ENCODE measurements around the gene KRR1. TPM values are rescaled to one million over a fixed set of nuclear protein-coding genes. Genes with fewer than 3 reads are reported as not detected.
"Not testable (repeated sequence)": the region's sequence is repeated elsewhere in the genome, so short reads cannot be mapped to it uniquely, and the experiment has no call there.

Gene KRR1
- total RNA-seq, 1 experiment from 2014 or later: 73.2 TPM

GRCh38 chr12:75460204-75460603 is 51.2 kb downstream of the KRR1 start:
- H3K27ac Mint-ChIP-seq (ENCODE audit: unreplicated experiment): no peak overlapping the region

GRCh38 chr12:75459755-75460154 is 51.7 kb downstream of the KRR1 start:
- BruUV-seq (replicated peaks): no TSS peak
- Mint-ChIP-seq H3K4me3 (ENCODE audit: unreplicated experiment) (no peak overlapping the region), H3K36me3 (ENCODE audit: insufficient read depth, unreplicated experiment) (peaks cover 4% of the 10 kb centered on the region), H3K27ac (ENCODE audit: unreplicated experiment) (no peak overlapping the region), H3K9me3 (ENCODE audit: unreplicated experiment) (peaks cover 32% of the 10 kb centered on the region), H3K4me1 (ENCODE audit: low read depth, unreplicated experiment) (no peaks in the 10 kb centered on the region), H3K27me3 (ENCODE audit: insufficient read depth, unreplicated experiment) (no peaks in the 10 kb centered on the region)
- CTCF ChIA-PET: no interaction called here
- H3K9me3 ChIP-seq: peaks cover 18% of the 10 kb centered on the region
- no peaks in the 10 kb centered on the region for H3K4me1 ChIP-seq
- intact Hi-C loops (cut with micrococcal nuclease; ENCODE audit: unreplicated experiment): no loop called here
- no peaks in the 10 kb centered on the region for H3K27me3 ChIP-seq (replicated peaks; ENCODE audit: control insufficient read depth, insufficient read depth, low read length)
- H3K36me3 ChIP-seq (ENCODE audit: control insufficient read depth, insufficient read depth, low read length): no peaks in the 10 kb centered on the region
- DNase-seq: no peak
- POLR2A ChIA-PET: no interaction called here
- no peak overlapping the region for H3K4me3 ChIP-seq (ENCODE audit: low read depth, low read length)
- no peak for TF ChIP-seq CTCF (IDR thresholded peaks at IDR 0.05; ENCODE audit: insufficient read depth in 1 of 2, low read depth in 1 of 2, low read length in 1 of 2, severe bottlenecking in 1 of 2, unreplicated experiment in 1 of 2)

More at GRCh38 chr12:75460204-75460603, 51.2 kb downstream of the KRR1 start:
- ChIA-PET CTCF (no interaction called here), POLR2A (no interaction called here)
- TF ChIP-seq CTCF (IDR thresholded peaks at IDR 0.05; ENCODE audit: insufficient read depth in 1 of 2, low read depth in 1 of 2, low read length in 1 of 2, severe bottlenecking in 1 of 2, unreplicated experiment in 1 of 2): no peak
- BruUV-seq (replicated peaks): no TSS peak
- Mint-ChIP-seq H3K27me3 (ENCODE audit: insufficient read depth, unreplicated experiment) (no peaks in the 10 kb centered on the region), H3K4me1 (ENCODE audit: low read depth, unreplicated experiment) (no peaks in the 10 kb centered on the region), H3K9me3 (ENCODE audit: unreplicated experiment) (peaks cover 32% of the 10 kb centered on the region), H3K4me3 (ENCODE audit: unreplicated experiment) (no peak overlapping the region), H3K36me3 (ENCODE audit: insufficient read depth, unreplicated experiment) (peaks cover 4% of the 10 kb centered on the region)
- no peaks in the 10 kb centered on the region for H3K27me3 ChIP-seq (replicated peaks; ENCODE audit: control insufficient read depth, insufficient read depth, low read length)
- H3K4me1 ChIP-seq: no peaks in the 10 kb centered on the region
- no peaks in the 10 kb centered on the region for H3K36me3 ChIP-seq (ENCODE audit: control insufficient read depth, insufficient read depth, low read length)
- H3K4me3 ChIP-seq (ENCODE audit: low read depth, low read length): no peak overlapping the region
- no peak for DNase-seq
- intact Hi-C loops (cut with micrococcal nuclease; ENCODE audit: unreplicated experiment): no loop called here
- H3K9me3 ChIP-seq: peaks cover 18% of the 10 kb centered on the region

- H3K36me3 ChIP-seq (ENCODE audit: control insufficient read depth, insufficient read depth, low read length); H3K27me3 Mint-ChIP-seq (ENCODE audit: insufficient read depth, unreplicated experiment); H3K4me3 ChIP-seq (ENCODE audit: low read depth, low read length); H3K4me1 ChIP-seq; H3K27me3 ChIP-seq (replicated peaks; ENCODE audit: control insufficient read depth, insufficient read depth, low read length); POLR2A ChIA-PET; BruUV-seq (replicated peaks); CTCF ChIA-PET; H3K27ac Mint-ChIP-seq (ENCODE audit: unreplicated experiment); intact Hi-C loops (cut with micrococcal nuclease; ENCODE audit: unreplicated experiment); H3K4me3 Mint-ChIP-seq (ENCODE audit: unreplicated experiment); H3K36me3 Mint-ChIP-seq (ENCODE audit: insufficient read depth, unreplicated experiment); H3K4me1 Mint-ChIP-seq (ENCODE audit: low read depth, unreplicated experiment): not testable (repeated sequence)
- peaks cover 32% of the 10 kb centered on the region for H3K9me3 Mint-ChIP-seq (ENCODE audit: unreplicated experiment)
- peak; percentile 45 to 47 for DNase-seq
- peaks cover 18% of the 10 kb centered on the region for H3K9me3 ChIP-seq
Observed at GRCh38 chr12:75457866-75458265, 53.5 kb downstream of the KRR1 start.

- no peak for TF ChIP-seq CTCF (IDR thresholded peaks at IDR 0.05; ENCODE audit: insufficient read depth in 1 of 2, low read depth in 1 of 2, low read length in 1 of 2, severe bottlenecking in 1 of 2, unreplicated experiment in 1 of 2)
- no peak for DNase-seq
- POLR2A ChIA-PET: no interaction called here
- H3K9me3 ChIP-seq: peaks cover 18% of the 10 kb centered on the region
- BruUV-seq (replicated peaks): no TSS peak
- Mint-ChIP-seq H3K4me3 (ENCODE audit: unreplicated experiment) (no peak overlapping the region), H3K27me3 (ENCODE audit: insufficient read depth, unreplicated experiment) (peaks cover 2% of the 10 kb centered on the region), H3K4me1 (ENCODE audit: low read depth, unreplicated experiment) (no peaks in the 10 kb centered on the region), H3K36me3 (ENCODE audit: insufficient read depth, unreplicated experiment) (peaks cover 4% of the 10 kb centered on the region), H3K9me3 (ENCODE audit: unreplicated experiment) (peaks cover 32% of the 10 kb centered on the region), H3K27ac (ENCODE audit: unreplicated experiment) (no peak overlapping the region)
- CTCF ChIA-PET: no interaction called here
- H3K4me1 ChIP-seq: no peaks in the 10 kb centered on the region
- H3K4me3 ChIP-seq (ENCODE audit: low read depth, low read length): no peak overlapping the region
- intact Hi-C loops (cut with micrococcal nuclease; ENCODE audit: unreplicated experiment): no loop called here
- no peaks in the 10 kb centered on the region for H3K27me3 ChIP-seq (replicated peaks; ENCODE audit: control insufficient read depth, insufficient read depth, low read length)
- no peaks in the 10 kb centered on the region for H3K36me3 ChIP-seq (ENCODE audit: control insufficient read depth, insufficient read depth, low read length)
Observed at GRCh38 chr12:75457191-75457590, 54.2 kb downstream of the KRR1 start.
